GM19467 (cell line): Measurements from ENCODE around the gene CACNA1B.
A peak's percentile ranks its signal among the peaks of the same experiment; 100 is the strongest.
"Not testable (repeated sequence)": the region's sequence is repeated elsewhere in the genome, so short reads cannot be mapped to it uniquely, and the experiment has no call there.

ENCODE experiments used
- ATAC-seq: cut with Tn5 transposase; IDR thresholded peaks from one replicate; pipeline ENCODE4 v1.9.1; 2021; ENCODE audit warnings: mild to moderate bottlenecking, moderate library complexity; ENCODE audit not compliant: unreplicated experiment

CACNA1B gene

GRCh38 chr9:138112090-138112748, 234.6 kb downstream of the CACNA1B start:
- no peak for ATAC-seq

- ATAC-seq, result no peak
Measured at GRCh38 chr9:138112791-138113600, 235.4 kb downstream of the CACNA1B start.

- ATAC-seq, result not testable (repeated sequence)
Measured at GRCh38 chr9:138113701-138114325, 236.2 kb downstream of the CACNA1B start.

- ATAC-seq, result no peak
Measured at GRCh38 chr9:138114501-138115245, 237.1 kb downstream of the CACNA1B start.

- no peak for ATAC-seq
Measured at GRCh38 chr9:138115506-138115905, 237.9 kb downstream of the CACNA1B start.

- no peak for ATAC-seq
Measured at GRCh38 chr9:138116521-138116920, 238.9 kb downstream of the CACNA1B start.

GRCh38 chr9:138117101-138117750, 239.6 kb downstream of the CACNA1B start:
- ATAC-seq, result no peak

GRCh38 chr9:138117836-138118235, 240.3 kb downstream of the CACNA1B start:
- no peak for ATAC-seq

- ATAC-seq, result no peak
Measured at GRCh38 chr9:138118601-138119071, 241.1 kb downstream of the CACNA1B start.

- ATAC-seq, result no peak
Measured at GRCh38 chr9:138119202-138120027, 241.8 kb downstream of the CACNA1B start.

GRCh38 chr9:138120072-138120471, 242.5 kb downstream of the CACNA1B start:
- ATAC-seq, result no peak

GRCh38 chr9:138120511-138121437, 243.2 kb downstream of the CACNA1B start:
- no peak for ATAC-seq

GRCh38 chr9:138121438-138122050, 244.0 kb downstream of the CACNA1B start:
- no peak for ATAC-seq

GRCh38 chr9:138122201-138122600, 244.6 kb downstream of the CACNA1B start:
- no peak for ATAC-seq

GRCh38 chr9:138122676-138123075, 245.1 kb downstream of the CACNA1B start:
- ATAC-seq, result no peak

GRCh38 chr9:138123086-138123485, 245.5 kb downstream of the CACNA1B start:
- no peak for ATAC-seq

GRCh38 chr9:138126090-138126857, 248.7 kb downstream of the CACNA1B start:
- peak; percentile 78 for ATAC-seq
